ENCODE data around the gene MPP1.

Gene MPP1

GRCh38 chrX:154762537-154763296 lies 42.6 kb downstream of the MPP1 start, which contains the start of gene DKC1 (continued):
- TF ChIP-seq ZNF843 (tag by site-specific recombination; IDR thresholded peaks at IDR 0.05) (no peak), EGR2 (tag by site-specific recombination; IDR thresholded peaks at IDR 0.05; ENCODE audit: low read depth) (peak; percentile 61), ZNF571 (tag by site-specific recombination; IDR thresholded peaks at IDR 0.05) (no peak), ZNF391 (tag by site-specific recombination; IDR thresholded peaks at IDR 0.05; ENCODE audit: borderline replicate concordance, low read depth) (no peak), ZNF76 (tag by site-specific recombination; IDR thresholded peaks at IDR 0.05; ENCODE audit: borderline replicate concordance, low read depth) (peak; percentile 86), TCF7L2 (IDR thresholded peaks at IDR 0.05; ENCODE audit: borderline replicate concordance, low read depth, low read length) (no peak), PRDM10 (tag by site-specific recombination; IDR thresholded peaks at IDR 0.05) (peak; percentile 87), ZBTB26 (tag by site-specific recombination; optimal IDR thresholded peaks at IDR 0.05) (peak; percentile 90), ZNF121 (tag by site-specific recombination; IDR thresholded peaks at IDR 0.05) (no peak), ZFP41 (tag by site-specific recombination; IDR thresholded peaks at IDR 0.05; ENCODE audit: borderline replicate concordance) (no peak), ZNF148 (tag by site-specific recombination; IDR thresholded peaks at IDR 0.05; ENCODE audit: borderline replicate concordance) (no peak), REST (tag by site-specific recombination; IDR thresholded peaks at IDR 0.05) (no peak), ZNF292 (tag by site-specific recombination; IDR thresholded peaks at IDR 0.05; ENCODE audit: borderline replicate concordance, low read depth) (no peak), ZBTB10 (tag by site-specific recombination; IDR thresholded peaks at IDR 0.05) (0 out of 2 replicates have a peak, but pooled peaks have one; percentile 15), SALL2 (tag by site-specific recombination; IDR thresholded peaks at IDR 0.05; ENCODE audit: borderline replicate concordance) (no peak), ZNF639 (tag by site-specific recombination; IDR thresholded peaks at IDR 0.05) (no peak), ZNF10 (tag by site-specific recombination; IDR thresholded peaks at IDR 0.05) (no peak), OVOL3 (tag by site-specific recombination; IDR thresholded peaks at IDR 0.05) (no peak), ZNF629 (tag by site-specific recombination; IDR thresholded peaks at IDR 0.05) (no peak), ZEB2 (tag by site-specific recombination; IDR thresholded peaks at IDR 0.05) (peak; percentile 58; the same call in 1 of the 2 replicates), ZNF660 (tag by site-specific recombination; IDR thresholded peaks at IDR 0.05) (no peak), GLIS1 (tag by site-specific recombination; IDR thresholded peaks at IDR 0.05) (peak; percentile 26; the same call in 1 of the 2 replicates)
